22Rv1 (cell line): ENCODE measurements around the gene SPACA5.

Experiments used
- CTCF ChIP-seq: fragments of 450-650 bp; IDR thresholded peaks from 2 replicates; pipeline ENCODE4 v1.5.1; 2017; ENCODE audit warnings: mild to moderate bottlenecking
- ZFX ChIP-seq: fragments of 450-650 bp; IDR thresholded peaks from 2 replicates; pipeline ENCODE4 v1.6.1; 2017; ENCODE audit warnings: antibody characterized with exemption, borderline replicate concordance

DNA sequence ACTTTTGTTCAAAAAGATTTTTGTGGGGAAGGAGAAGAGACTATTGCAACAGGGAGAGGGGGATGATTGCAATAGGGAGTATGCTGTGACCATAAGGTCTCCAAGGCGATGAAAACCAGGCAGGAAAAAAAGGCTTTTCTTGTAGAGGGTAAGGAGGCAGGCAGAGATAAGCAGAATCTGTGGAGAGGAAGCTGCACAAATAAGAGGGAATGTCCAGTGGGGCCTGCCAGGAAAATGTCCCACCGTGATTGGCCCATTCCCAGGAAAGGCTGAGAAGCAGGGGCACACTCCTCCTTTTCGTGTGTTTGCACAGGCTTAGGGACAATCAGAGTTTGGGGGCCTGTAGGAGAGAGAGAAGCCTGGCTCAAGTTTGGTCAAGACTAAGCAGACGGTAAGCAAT lies 29.1 kb downstream of the SPACA5 start:
- TF ChIP-seq ZFX (no peak), CTCF (no peak)
